Suprapubic skin (tissue), 4 donors: ENCODE results near the gene CDCA7L. TPM values are rescaled to one million over a fixed set of nuclear protein-coding genes. Genes with fewer than 3 reads are reported as not detected.

Source experiments
- DNase-seq, 2 donors: peaks; one replicate each; pipeline ENCODE4 v3.0.0-alpha.2; 2019; ENCODE audit warnings: low spot score in 2 of 2
- H3K27ac ChIP-seq: fragments of 200-600 bp; sonication (generic); one replicate; pipeline ENCODE4 v1.5.1; 2019
- H3K27me3 ChIP-seq: fragments of 200-600 bp; sonication (generic); one replicate; pipeline ENCODE4 v1.5.1; 2019
- H3K36me3 ChIP-seq: fragments of 200-600 bp; sonication (generic); one replicate; pipeline ENCODE4 v1.5.1; 2019
- H3K4me1 ChIP-seq: fragments of 200-600 bp; sonication (generic); one replicate; pipeline ENCODE4 v1.5.1; 2019
- H3K4me3 ChIP-seq: fragments of 200-600 bp; sonication (generic); one replicate; pipeline ENCODE4 v1.5.1; 2019; ENCODE audit warnings: mild to moderate bottlenecking
- H3K9me3 ChIP-seq: fragments of 200-600 bp; sonication (generic); one replicate; pipeline ENCODE4 v1.5.1; 2019
- CTCF ChIP-seq, 2 donors: fragments of 200-600 bp in 1 of 2; fragments of 450-650 bp in 1 of 2; sonication (generic) in 1 of 2; IDR thresholded peaks; one replicate each; pipeline ENCODE4 v1.5.1; 2016 to 2019; ENCODE audit warnings: antibody characterized with exemption in 2 of 2, mild to moderate bottlenecking in 1 of 2, moderate library complexity in 1 of 2
- EP300 ChIP-seq: sonication (generic); formaldehyde crosslinking; IDR thresholded peaks from one replicate; pipeline ENCODE4 v1.6.1; 2017; ENCODE audit warnings: antibody characterized with exemption
- POLR2A ChIP-seq, 2 donors: fragments of 450-650 bp; IDR thresholded peaks; one replicate each; pipeline ENCODE4 v1.6.1; 2017; ENCODE audit warnings: antibody characterized with exemption in 2 of 2, mild to moderate bottlenecking in 2 of 2, moderate library complexity in 2 of 2
- POLR2AphosphoS5 ChIP-seq, 3 donors: sonication (generic); formaldehyde crosslinking; IDR thresholded peaks; one replicate each; pipeline ENCODE4 v1.6.1; 2017; ENCODE audit warnings: antibody characterized with exemption in 3 of 3
- WGBS: methylation state at CpG from one replicate; pipeline ENCODE4 v1.1.5; 2018; 5-methylcytosine and 5-hydroxymethylcytosine counted together
- total RNA-seq, 4 donors: library from RNA; depleted of rRNA; stranded (reverse); fragments of >200 nt; gene quantifications; one replicate each; pipeline ENCODE4 v1.1.0, GENCODE V29; 2016

The CDCA7L gene
- 100 to 1,000 TPM in 1 of 4 donors, 10 to 100 TPM in 3; 26.2 to 138 (median 44.0) TPM for total RNA-seq

GRCh38 chr7:21945454-21946221 is at the start of gene CDCA7L:
Gene CDCA7L, minus strand, starts transcription at chr7:21945899. Its CDS starts 95 bp downstream, at chr7:21945804.
- Histone ChIP-seq H3K4me1 (peaks cover 37% of the 10 kb centered on the region), H3K27me3 (no peaks in the 10 kb centered on the region), H3K27ac (peak within 1 kb of the TSS; percentile 84), H3K36me3 (no peaks in the 10 kb centered on the region), H3K9me3 (no peaks in the 10 kb centered on the region), H3K4me3 (peak within 1 kb of the TSS; percentile 70)
- peak; percentile 78 to 88 for DNase-seq
- 0% methylated on average over 25 of the region's 83 CpGs for WGBS
- no peak for TF ChIP-seq CTCF (IDR thresholded peaks at IDR 0.05)
- peak in 1 of 3 donors; percentile 83 for TF ChIP-seq POLR2AphosphoS5 (IDR thresholded peaks at IDR 0.05)
- TF ChIP-seq POLR2A (IDR thresholded peaks at IDR 0.05) = peak in 1 of 2 donors; percentile 18
- no peak for TF ChIP-seq EP300

GRCh38 chr7:21986096-21986495 is 40.4 kb upstream of the CDCA7L start:
- no peak overlapping the region for H3K4me3 ChIP-seq
- DNase-seq = no peak
- H3K9me3 ChIP-seq = no peaks in the 10 kb centered on the region
- H3K27ac ChIP-seq = no peak overlapping the region
- H3K36me3 ChIP-seq = no peaks in the 10 kb centered on the region
- H3K4me1 ChIP-seq = no peaks in the 10 kb centered on the region
- WGBS = 88% methylated on average over 5 of the region's 5 CpGs
- TF ChIP-seq CTCF (IDR thresholded peaks at IDR 0.05) = no peak
- TF ChIP-seq POLR2AphosphoS5 (IDR thresholded peaks at IDR 0.05) = no peak
- no peak for TF ChIP-seq EP300
- no peak for TF ChIP-seq POLR2A (IDR thresholded peaks at IDR 0.05)
- no peaks in the 10 kb centered on the region for H3K27me3 ChIP-seq

GRCh38 chr7:21984042-21984441 is 38.3 kb upstream of the CDCA7L start:
- Histone ChIP-seq H3K9me3 (no peaks in the 10 kb centered on the region), H3K36me3 (no peaks in the 10 kb centered on the region), H3K4me3 (no peak overlapping the region), H3K4me1 (no peaks in the 10 kb centered on the region), H3K27me3 (no peaks in the 10 kb centered on the region), H3K27ac (no peak overlapping the region)
- no peak for DNase-seq
- no peak for TF ChIP-seq POLR2A (IDR thresholded peaks at IDR 0.05)
- no peak for TF ChIP-seq POLR2AphosphoS5 (IDR thresholded peaks at IDR 0.05)
- TF ChIP-seq CTCF (IDR thresholded peaks at IDR 0.05) = no peak
- TF ChIP-seq EP300 = no peak
- WGBS = 44% methylated on average over 2 of the region's 2 CpGs

GRCh38 chr7:21983056-21983455 is 37.4 kb upstream of the CDCA7L start:
- no peak for TF ChIP-seq POLR2AphosphoS5 (IDR thresholded peaks at IDR 0.05)
- no peak for TF ChIP-seq EP300
- no peak for TF ChIP-seq POLR2A (IDR thresholded peaks at IDR 0.05)
- TF ChIP-seq CTCF (IDR thresholded peaks at IDR 0.05) = no peak
- no peak overlapping the region for H3K27ac ChIP-seq
- no peak overlapping the region for H3K4me3 ChIP-seq
- no peaks in the 10 kb centered on the region for H3K9me3 ChIP-seq
- H3K4me1 ChIP-seq = no peaks in the 10 kb centered on the region
- DNase-seq = no peak
- WGBS = 90% methylated on average over 2 of the region's 2 CpGs
- no peaks in the 10 kb centered on the region for H3K27me3 ChIP-seq
- H3K36me3 ChIP-seq = no peaks in the 10 kb centered on the region

- Histone ChIP-seq H3K9me3 (no peaks in the 10 kb centered on the region), H3K4me1 (no peaks in the 10 kb centered on the region), H3K4me3 (no peak overlapping the region), H3K27ac (no peak overlapping the region), H3K27me3 (no peaks in the 10 kb centered on the region), H3K36me3 (no peaks in the 10 kb centered on the region)
- DNase-seq = no peak
- TF ChIP-seq POLR2AphosphoS5 (IDR thresholded peaks at IDR 0.05) = no peak
- TF ChIP-seq POLR2A (IDR thresholded peaks at IDR 0.05) = no peak
- TF ChIP-seq EP300 = no peak
- no peak for TF ChIP-seq CTCF (IDR thresholded peaks at IDR 0.05)
- 84% methylated on average over 2 of the region's 2 CpGs for WGBS
Observed at GRCh38 chr7:21981524-21981923, 35.8 kb upstream of the CDCA7L start.
